Measurements from ENCODE around the gene RP9. TPM values are rescaled to one million over a fixed set of nuclear protein-coding genes. Genes with fewer than 3 reads are reported as not detected.

RP9 gene
- total and polyA plus RNA-seq, 9 of the 15 experiments (the other 6 are each of a cell fraction or from before 2014, with no cell fraction given): 10.7 to 44.8 (median 33.4) TPM

DNA sequence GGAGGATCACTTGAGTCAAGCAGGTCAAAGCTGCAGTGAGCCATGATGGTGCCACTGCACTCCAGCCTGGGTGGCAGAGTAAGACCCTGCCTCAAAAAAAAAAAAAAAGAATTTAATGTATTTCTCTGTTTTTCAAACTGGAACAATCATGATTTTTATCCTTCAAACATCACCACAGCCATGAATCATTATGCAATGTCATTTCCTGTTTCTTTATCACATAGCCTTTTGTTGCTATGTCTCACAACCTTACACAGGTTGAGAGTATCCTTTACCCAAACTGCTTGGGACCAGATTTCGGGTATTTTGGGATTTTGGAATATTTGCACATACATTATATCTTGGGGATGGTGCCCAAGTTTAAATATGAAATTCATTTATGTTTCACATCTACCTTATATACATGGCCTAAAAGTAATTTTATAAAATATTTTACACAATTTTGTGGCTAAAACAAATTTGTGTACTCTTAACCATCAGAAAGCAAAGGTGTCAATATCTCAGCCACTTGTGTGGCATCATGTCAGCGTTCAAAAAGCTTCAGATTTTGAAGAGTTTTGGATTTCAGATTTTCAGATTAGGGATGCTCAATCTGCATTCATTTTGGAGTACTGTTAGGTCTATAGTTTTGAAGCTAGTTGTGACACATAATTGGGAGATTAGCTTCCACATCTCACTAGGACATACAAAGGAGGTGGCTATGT is 54.8 kb downstream of the RP9 start (continued):
- TF ChIP-seq DPF2 (IDR thresholded peaks at IDR 0.05) (peak; percentile 79), CBFB (CRISPR knock-in tag; IDR thresholded peaks at IDR 0.05) (no peak), ZNF239 (CRISPR knock-in tag; IDR thresholded peaks at IDR 0.05) (no peak), FIP1L1 (IDR thresholded peaks at IDR 0.05; ENCODE audit: low read depth, low read length, poor library complexity, severe bottlenecking) (no peak), FOS (IDR thresholded peaks at IDR 0.05; ENCODE audit: extremely low read depth, insufficient read length) (no peak), SPI1 (IDR thresholded peaks at IDR 0.05; ENCODE audit: borderline replicate concordance, low read depth, low read length) (peak; percentile 53; the same call in 1 of the 2 replicates), PHF20 (IDR thresholded peaks at IDR 0.05; ENCODE audit: partially characterized antibody) (no peak), ELF4 (CRISPR knock-in tag; IDR thresholded peaks at IDR 0.05) (no peak), SMARCC2 (IDR thresholded peaks at IDR 0.05; ENCODE audit: low read depth) (no peak), RBM17 (IDR thresholded peaks at IDR 0.05; ENCODE audit: borderline replicate concordance, low read depth, low read length) (no peak), POLR2G (IDR thresholded peaks at IDR 0.05; ENCODE audit: low read depth, low read length) (no peak), FOXP1 (CRISPR knock-in tag; IDR thresholded peaks at IDR 0.05) (no peak), RUNX1 (IDR thresholded peaks at IDR 0.05; ENCODE audit: low read depth) (no peak), ZNF717 (CRISPR knock-in tag; IDR thresholded peaks at IDR 0.05) (no peak), HEY1 (CRISPR knock-in tag; IDR thresholded peaks at IDR 0.05; ENCODE audit: borderline replicate concordance) (no peak)
- TF ChIP-seq, protein P1, sequence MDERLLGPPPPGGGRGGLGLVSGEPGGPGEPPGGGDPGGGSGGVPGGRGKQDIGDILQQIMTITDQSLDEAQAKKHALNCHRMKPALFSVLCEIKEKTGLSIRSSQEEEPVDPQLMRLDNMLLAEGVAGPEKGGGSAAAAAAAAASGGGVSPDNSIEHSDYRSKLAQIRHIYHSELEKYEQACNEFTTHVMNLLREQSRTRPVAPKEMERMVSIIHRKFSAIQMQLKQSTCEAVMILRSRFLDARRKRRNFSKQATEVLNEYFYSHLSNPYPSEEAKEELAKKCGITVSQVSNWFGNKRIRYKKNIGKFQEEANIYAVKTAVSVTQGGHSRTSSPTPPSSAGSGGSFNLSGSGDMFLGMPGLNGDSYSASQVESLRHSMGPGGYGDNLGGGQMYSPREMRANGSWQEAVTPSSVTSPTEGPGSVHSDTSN (CRISPR knock-in tag; IDR thresholded peaks at IDR 0.05; ENCODE audit: low read depth): no peak
- TF ChIP-seq, protein P1 (tag; conservative IDR thresholded peaks at IDR 0.05; ENCODE audit: low read depth): peak; percentile 64; the same call in 1 of the 2 replicates
- TF ChIP-seq, protein P2, sequence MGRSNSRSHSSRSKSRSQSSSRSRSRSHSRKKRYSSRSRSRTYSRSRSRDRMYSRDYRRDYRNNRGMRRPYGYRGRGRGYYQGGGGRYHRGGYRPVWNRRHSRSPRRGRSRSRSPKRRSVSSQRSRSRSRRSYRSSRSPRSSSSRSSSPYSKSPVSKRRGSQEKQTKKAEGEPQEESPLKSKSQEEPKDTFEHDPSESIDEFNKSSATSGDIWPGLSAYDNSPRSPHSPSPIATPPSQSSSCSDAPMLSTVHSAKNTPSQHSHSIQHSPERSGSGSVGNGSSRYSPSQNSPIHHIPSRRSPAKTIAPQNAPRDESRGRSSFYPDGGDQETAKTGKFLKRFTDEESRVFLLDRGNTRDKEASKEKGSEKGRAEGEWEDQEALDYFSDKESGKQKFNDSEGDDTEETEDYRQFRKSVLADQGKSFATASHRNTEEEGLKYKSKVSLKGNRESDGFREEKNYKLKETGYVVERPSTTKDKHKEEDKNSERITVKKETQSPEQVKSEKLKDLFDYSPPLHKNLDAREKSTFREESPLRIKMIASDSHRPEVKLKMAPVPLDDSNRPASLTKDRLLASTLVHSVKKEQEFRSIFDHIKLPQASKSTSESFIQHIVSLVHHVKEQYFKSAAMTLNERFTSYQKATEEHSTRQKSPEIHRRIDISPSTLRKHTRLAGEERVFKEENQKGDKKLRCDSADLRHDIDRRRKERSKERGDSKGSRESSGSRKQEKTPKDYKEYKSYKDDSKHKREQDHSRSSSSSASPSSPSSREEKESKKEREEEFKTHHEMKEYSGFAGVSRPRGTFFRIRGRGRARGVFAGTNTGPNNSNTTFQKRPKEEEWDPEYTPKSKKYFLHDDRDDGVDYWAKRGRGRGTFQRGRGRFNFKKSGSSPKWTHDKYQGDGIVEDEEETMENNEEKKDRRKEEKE (IDR thresholded peaks at IDR 0.05; ENCODE audit: borderline replicate concordance in 1 of 2, control insufficient read depth in 1 of 2, low read depth in 2 of 2, low read length in 1 of 2): no peak
- TF ChIP-seq, protein P3, sequence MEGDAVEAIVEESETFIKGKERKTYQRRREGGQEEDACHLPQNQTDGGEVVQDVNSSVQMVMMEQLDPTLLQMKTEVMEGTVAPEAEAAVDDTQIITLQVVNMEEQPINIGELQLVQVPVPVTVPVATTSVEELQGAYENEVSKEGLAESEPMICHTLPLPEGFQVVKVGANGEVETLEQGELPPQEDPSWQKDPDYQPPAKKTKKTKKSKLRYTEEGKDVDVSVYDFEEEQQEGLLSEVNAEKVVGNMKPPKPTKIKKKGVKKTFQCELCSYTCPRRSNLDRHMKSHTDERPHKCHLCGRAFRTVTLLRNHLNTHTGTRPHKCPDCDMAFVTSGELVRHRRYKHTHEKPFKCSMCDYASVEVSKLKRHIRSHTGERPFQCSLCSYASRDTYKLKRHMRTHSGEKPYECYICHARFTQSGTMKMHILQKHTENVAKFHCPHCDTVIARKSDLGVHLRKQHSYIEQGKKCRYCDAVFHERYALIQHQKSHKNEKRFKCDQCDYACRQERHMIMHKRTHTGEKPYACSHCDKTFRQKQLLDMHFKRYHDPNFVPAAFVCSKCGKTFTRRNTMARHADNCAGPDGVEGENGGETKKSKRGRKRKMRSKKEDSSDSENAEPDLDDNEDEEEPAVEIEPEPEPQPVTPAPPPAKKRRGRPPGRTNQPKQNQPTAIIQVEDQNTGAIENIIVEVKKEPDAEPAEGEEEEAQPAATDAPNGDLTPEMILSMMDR (IDR thresholded peaks at IDR 0.05 in 2 of 3, conservative IDR thresholded peaks at IDR 0.05 in 1 of 3; ENCODE audit: insufficient read depth in 2 of 3, low read depth in 1 of 3, low read length in 3 of 3): no peak
- TF ChIP-seq, protein P4, sequence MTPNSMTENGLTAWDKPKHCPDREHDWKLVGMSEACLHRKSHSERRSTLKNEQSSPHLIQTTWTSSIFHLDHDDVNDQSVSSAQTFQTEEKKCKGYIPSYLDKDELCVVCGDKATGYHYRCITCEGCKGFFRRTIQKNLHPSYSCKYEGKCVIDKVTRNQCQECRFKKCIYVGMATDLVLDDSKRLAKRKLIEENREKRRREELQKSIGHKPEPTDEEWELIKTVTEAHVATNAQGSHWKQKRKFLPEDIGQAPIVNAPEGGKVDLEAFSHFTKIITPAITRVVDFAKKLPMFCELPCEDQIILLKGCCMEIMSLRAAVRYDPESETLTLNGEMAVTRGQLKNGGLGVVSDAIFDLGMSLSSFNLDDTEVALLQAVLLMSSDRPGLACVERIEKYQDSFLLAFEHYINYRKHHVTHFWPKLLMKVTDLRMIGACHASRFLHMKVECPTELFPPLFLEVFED (CRISPR knock-in tag; conservative IDR thresholded peaks at IDR 0.05): no peak
